Measurements from ENCODE around the gene RRBP1.

DNA sequence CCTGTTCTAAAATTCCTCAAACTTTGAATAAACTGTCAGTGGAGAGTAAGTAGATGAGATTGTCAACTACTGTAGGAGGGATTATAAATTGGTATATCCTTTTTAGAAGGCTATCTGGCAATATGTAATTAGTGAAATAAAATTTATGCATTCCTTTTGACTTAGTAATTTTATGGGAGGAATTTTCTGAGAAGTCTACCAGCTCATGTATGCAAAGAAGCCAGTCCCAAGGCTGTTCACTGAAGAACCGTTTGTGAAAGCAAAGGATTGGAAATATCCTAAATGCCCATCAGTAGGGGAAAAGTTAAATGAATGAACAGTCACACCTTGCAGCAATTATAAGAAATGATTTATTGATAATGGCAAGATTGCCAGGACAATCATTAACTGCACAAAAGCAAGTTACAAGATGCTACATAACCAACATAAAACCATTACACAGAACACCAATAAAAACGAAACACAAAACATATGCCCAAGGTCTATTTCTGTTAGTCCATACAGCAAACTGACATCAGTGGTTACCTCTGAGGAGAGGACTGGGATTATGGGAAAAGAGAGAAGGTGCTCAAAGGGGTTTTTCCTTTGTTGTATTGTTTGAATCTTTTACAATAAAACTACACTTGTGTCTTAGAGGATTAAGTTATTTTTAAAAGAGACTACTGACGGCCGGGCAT is 116.7 kb downstream of the RRBP1 start:
- TF ChIP-seq POLR2A (IDR thresholded peaks at IDR 0.05) (no peak), POLR2AphosphoS5 (IDR thresholded peaks at IDR 0.05) (no peak)
- TF ChIP-seq, protein P1, sequence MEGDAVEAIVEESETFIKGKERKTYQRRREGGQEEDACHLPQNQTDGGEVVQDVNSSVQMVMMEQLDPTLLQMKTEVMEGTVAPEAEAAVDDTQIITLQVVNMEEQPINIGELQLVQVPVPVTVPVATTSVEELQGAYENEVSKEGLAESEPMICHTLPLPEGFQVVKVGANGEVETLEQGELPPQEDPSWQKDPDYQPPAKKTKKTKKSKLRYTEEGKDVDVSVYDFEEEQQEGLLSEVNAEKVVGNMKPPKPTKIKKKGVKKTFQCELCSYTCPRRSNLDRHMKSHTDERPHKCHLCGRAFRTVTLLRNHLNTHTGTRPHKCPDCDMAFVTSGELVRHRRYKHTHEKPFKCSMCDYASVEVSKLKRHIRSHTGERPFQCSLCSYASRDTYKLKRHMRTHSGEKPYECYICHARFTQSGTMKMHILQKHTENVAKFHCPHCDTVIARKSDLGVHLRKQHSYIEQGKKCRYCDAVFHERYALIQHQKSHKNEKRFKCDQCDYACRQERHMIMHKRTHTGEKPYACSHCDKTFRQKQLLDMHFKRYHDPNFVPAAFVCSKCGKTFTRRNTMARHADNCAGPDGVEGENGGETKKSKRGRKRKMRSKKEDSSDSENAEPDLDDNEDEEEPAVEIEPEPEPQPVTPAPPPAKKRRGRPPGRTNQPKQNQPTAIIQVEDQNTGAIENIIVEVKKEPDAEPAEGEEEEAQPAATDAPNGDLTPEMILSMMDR (IDR thresholded peaks at IDR 0.05), result no peak
